NCI-H460 (cell line): ENCODE results near the gene PRKAR2A. TPM values are rescaled to one million over a fixed set of nuclear protein-coding genes. Genes with fewer than 3 reads are reported as not detected.

ENCODE experiments used
- DNase-seq: peaks from one replicate; pipeline ENCODE4 v3.0.0-alpha.2; 2016; ENCODE audit warnings: low read depth; ENCODE audit errors: extremely low read depth
- polyA plus RNA-seq: library from polyadenylated mRNA; depleted of rRNA; stranded (reverse); fragments of >200 nt; gene quantifications from 2 replicates; pipeline ENCODE4 v1.2.3, GENCODE V29; 2014; cell fraction: nucleus; rRNA removed
- total RNA-seq: library from RNA; depleted of rRNA; stranded (reverse); fragments of >200 nt; shearing (Covaris generic); gene quantifications from 2 replicates; pipeline ENCODE4 v1.2.3, GENCODE V29; 2014; rRNA removed

Gene PRKAR2A
- total RNA-seq = 20.5 and 23.1 TPM in 2 replicates
- 37.0 and 38.4 TPM in 2 replicates for polyA plus RNA-seq

- DNase-seq = peak; percentile 77
Measured at GRCh38 chr3:48847504-48848423, at the start of gene PRKAR2A. TSS of gene PRKAR2A (minus strand) at chr3:48847874. CDS start at chr3:48847596, 278 bp downstream.

- no peak for DNase-seq
Measured at GRCh38 chr3:48896936-48897335, 49.3 kb upstream of the PRKAR2A start.

- DNase-seq = no peak
Measured at GRCh38 chr3:48894516-48894915, 46.8 kb upstream of the PRKAR2A start.

DNA sequence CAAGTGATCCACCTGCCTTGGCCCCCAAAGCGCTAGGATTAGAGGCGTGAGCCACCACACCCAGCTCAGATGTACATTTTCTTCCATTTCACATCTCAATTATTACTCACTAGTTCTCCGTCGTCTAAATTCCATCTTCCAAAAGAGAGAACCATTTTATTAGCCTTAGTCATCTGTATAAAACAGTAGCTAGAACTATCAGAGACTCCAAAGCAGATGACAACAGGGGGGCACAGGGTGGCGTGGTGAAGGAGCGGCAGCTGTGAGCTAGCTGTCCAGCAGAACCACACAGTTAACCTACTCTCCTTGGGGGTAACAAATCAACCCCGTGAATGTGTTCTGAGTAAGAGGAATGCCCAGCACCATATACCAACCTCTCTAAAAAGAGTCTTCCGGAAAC lies 43.9 kb upstream of the PRKAR2A start:
- no peak for DNase-seq

DNA sequence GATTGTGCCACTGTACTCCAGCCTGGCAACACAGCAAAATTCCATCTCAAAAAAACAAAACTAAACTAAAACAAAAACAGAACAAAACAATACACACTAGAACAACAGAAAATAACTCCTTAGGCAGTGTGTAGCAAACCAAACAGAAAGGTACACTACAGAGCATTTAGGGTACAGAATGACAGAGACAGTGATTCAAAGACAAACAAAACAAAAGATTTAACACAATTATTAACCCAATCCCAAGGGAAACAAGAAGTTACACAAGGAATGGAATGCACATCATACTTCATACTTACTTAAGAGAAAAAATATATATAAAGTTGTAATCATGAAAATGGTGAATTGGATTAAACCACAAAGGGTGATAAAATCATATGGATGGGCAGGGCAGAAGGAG lies 38.1 kb upstream of the PRKAR2A start:
- no peak for DNase-seq

DNA sequence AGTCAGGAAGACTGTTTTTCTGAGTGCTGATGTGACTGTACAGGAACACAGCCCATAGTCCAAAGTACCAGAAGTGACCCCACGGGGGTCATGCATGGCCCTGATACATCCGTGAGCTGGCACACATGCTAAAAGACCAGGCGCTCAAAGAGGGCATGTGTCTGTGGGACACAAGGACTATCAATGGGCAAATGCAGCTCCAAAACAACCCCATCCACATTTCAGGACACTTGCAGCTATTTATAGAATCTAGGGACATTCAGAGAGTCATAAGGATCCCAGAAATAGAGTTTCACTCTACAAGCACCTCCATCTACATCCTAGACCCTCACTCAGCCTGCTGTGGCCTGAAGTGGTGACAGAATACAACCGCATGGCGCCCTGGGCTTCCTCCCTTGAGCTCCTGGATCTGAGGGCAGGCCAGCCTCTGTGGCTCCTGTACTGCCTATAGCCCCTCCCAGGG lies 34.0 kb upstream of the PRKAR2A start:
- DNase-seq = no peak

GRCh38 chr3:48881006-48881405 lies 33.3 kb upstream of the PRKAR2A start:
- no peak for DNase-seq

- DNase-seq = no peak
Measured at GRCh38 chr3:48879994-48880377, 32.3 kb upstream of the PRKAR2A start.

- DNase-seq = no peak
Measured at GRCh38 chr3:48879307-48879993, 31.8 kb upstream of the PRKAR2A start.

- DNase-seq = no peak
Measured at GRCh38 chr3:48877671-48878070, 30.0 kb upstream of the PRKAR2A start.

DNA sequence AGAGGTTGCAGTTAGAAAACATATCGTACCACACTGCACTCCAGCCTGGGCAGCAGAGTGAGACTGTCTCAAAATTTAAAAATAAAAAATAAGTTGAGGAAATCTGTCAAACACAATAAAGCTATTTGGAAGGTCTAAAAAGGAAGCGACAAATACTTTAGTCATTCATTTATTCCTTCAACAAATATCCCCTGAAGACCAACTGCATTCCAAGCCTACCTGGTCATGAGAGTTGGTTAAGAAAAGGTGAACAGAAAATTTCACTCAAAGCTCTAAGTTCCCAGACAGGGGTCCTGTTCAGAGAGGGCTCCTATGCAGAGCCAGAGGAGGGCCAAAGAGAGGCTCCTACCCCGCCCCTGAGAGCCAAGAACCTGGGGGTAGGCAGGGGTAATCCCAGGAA lies 15.4 kb upstream of the PRKAR2A start:
- no peak for DNase-seq

GRCh38 chr3:48859206-48859605 lies 11.5 kb upstream of the PRKAR2A start:
- no peak for DNase-seq

DNA sequence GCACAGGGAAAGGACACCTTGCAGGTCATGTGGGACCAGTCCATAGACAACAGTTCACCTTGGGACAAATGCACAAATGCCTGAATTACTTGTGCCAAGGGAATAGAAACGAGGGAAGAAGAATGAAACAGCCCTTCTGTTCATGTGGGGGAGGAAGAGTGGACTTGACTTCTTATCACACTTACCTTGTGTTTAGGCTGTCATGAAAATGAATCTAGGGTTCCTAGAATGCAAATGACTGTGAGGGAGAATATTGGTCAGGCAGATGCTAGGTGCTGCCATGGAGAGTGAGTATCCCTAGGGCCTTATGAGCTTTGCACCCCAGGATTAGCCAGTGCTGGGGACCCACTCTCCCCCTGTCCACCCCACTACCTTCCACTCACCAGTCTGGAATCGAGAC lies 11.0 kb upstream of the PRKAR2A start:
- no peak for DNase-seq

DNA sequence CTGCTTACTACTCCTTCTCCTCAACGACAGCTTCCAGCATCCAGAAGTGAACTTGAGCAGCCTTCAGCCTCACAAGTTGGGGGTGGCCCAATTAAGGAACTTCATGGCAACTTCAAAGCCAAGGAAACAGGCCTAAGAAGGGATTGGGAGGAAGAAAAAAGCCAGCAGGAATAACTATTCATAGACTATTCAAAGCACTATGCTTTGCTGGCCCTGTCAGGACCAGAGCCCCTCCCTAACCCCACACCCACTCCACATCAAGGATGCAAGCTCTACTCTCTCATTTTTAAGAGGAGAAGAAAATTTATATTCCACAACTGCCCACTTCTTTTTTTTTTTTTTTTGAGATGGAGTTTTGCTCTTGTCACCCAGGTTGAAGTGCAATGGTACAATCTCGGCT lies 10.0 kb upstream of the PRKAR2A start:
- DNase-seq = no peak

DNA sequence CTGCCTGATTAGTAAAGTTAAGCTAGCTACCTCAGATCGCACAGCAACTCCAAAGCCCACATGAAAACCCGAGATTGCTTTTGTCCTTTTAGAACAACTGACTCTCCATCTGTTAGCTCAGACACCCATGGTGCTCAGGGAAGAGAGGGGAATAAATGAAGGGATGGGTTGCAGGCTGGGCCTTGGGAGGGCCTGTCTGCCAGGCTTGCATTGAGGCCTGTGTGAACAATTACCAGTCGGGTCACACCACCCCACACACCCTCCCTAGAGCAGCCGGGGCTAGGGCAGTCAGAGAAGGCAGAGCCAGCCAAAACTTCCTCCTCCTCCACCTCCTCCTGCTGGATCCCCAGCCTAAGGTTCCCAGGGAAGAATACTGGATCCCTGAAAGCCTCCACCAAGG lies 8.8 kb upstream of the PRKAR2A start:
- DNase-seq = no peak

DNA sequence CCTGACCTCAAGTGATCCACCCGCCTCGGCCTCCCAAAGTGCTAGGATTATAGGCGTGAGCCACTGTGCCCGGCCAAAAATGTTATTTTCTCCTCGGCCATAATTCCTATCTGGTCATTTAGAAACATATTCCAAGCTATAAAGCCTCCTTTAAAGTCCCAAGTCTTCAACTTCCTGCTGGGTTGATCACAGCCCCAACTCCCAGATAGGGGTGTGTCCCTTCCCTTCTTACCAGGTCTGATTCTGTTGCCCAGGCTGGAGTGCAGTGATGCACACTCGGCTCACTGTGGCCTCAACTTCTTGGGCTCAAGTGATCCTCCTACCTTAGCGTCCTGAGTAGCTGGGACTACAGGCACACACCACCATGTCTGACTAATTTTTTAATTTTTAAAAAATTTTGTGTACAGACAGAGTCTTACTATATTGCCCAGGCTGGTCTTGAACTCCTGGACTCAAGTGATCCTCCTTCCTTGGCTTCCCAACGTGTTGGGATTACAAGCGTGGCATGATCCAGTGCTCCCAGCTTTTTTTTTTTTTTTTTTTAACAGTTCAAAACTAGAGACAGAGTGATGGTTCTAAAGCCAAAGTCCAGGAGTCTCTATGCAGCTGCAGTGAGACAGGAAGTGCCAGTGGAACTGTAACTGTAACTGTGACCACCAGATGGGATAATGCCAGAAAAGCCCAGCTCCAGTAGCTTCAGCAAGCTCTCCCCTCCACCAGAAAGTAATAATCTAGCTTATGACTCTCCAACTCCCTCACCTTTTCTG lies 8.2 kb upstream of the PRKAR2A start:
- DNase-seq = no peak

- no peak for DNase-seq
Measured at GRCh38 chr3:48852151-48852550, 4.5 kb upstream of the PRKAR2A start.

GRCh38 chr3:48851407-48851806 lies 3.7 kb upstream of the PRKAR2A start:
- DNase-seq = no peak

GRCh38 chr3:48848816-48849515 lies 1.3 kb upstream of the PRKAR2A start:
- no peak for DNase-seq

GRCh38 chr3:48847053-48847503 lies 596 bp downstream of the PRKAR2A start:
- peak; percentile 28 for DNase-seq
